ENCODE results near the gene AKR7A2. TPM values are rescaled to one million over a fixed set of nuclear protein-coding genes. Genes with fewer than 3 reads are reported as not detected.
A peak's percentile ranks its signal among the peaks of the same experiment; 100 is the strongest.

The AKR7A2 gene
- total and polyA plus RNA-seq, 4 experiments from 2014 or later: 25.1 to 134 (median 57.7) TPM

- Mint-ChIP-seq H3K4me1 (peaks cover 6 to 11% (median 7%) of the 10 kb centered on the region in 4 donors), H3K27me3 (no peaks in the 10 kb centered on the region), H3K27ac (peak overlapping the region in 4 of 7 donors; percentile 40 to 57 (median 42)), H3K36me3 (peaks cover 29 to 54% of the 10 kb centered on the region in 2 donors), H3K4me3 (no peak overlapping the region), H3K9me3 (no peaks in the 10 kb centered on the region)
- Histone ChIP-seq H3K4me1 (ENCODE audit: insufficient read depth, low read length) (no peaks in the 10 kb centered on the region), H3K4me3 (ENCODE audit: low read length in 2 of 2) (no peak overlapping the region), H3K9me3 (ENCODE audit: control insufficient read depth in 1 of 2, low read length in 2 of 2) (no peaks in the 10 kb centered on the region), H3K27ac (ENCODE audit: low read depth, low read length) (no peak overlapping the region), H3K27me3 (ENCODE audit: insufficient read depth, low read length) (no peaks in the 10 kb centered on the region), H3K36me3 (ENCODE audit: insufficient read depth, low read length) (peaks cover 69% of the 10 kb centered on the region)
- ChIA-PET CTCF (ENCODE audit: partially characterized antibody) (interaction anchor here (0.9 to 3.1 kb wide), 15 partner anchors 9 to 317 kb away, joined by 3 to 14 read pairs (median 4); partner anchors contain the start of gene SLC66A1), POLR2A (ENCODE audit: partially characterized antibody) (interaction anchor here (1.1 kb wide), 1 partner anchor 46 kb away, joined by 3 read pairs; no protein-coding TSS in a partner anchor)
- intact Hi-C loops (cut with micrococcal nuclease): no loop called here
- DNase-seq: peak in 4 of 5 donors; percentile 33 to 44 (median 35)
Measured at GRCh38 chr1:19344372-19344810, 32.4 kb upstream of the AKR7A2 start.

GRCh38 chr1:19343617-19344350 is 31.8 kb upstream of the AKR7A2 start:
- no peak overlapping the region for H3K4me3 Mint-ChIP-seq
- no peak for DNase-seq
- H3K27ac Mint-ChIP-seq: peak overlapping the region in 1 of 7 donors; percentile 40
- no peaks in the 10 kb centered on the region for H3K9me3 Mint-ChIP-seq
- H3K27me3 Mint-ChIP-seq: no peaks in the 10 kb centered on the region
- ChIA-PET POLR2A (ENCODE audit: partially characterized antibody) (no interaction called here), CTCF (ENCODE audit: partially characterized antibody) (interaction anchor here (0.9 to 3.1 kb wide), 16 partner anchors 10 to 317 kb away, joined by 3 to 14 read pairs (median 4); no protein-coding TSS in a partner anchor)
- Histone ChIP-seq H3K27me3 (ENCODE audit: insufficient read depth, low read length) (no peaks in the 10 kb centered on the region), H3K4me3 (ENCODE audit: low read length in 2 of 2) (no peak overlapping the region), H3K4me1 (ENCODE audit: insufficient read depth, low read length) (no peaks in the 10 kb centered on the region), H3K9me3 (ENCODE audit: control insufficient read depth in 1 of 2, low read length in 2 of 2) (no peaks in the 10 kb centered on the region), H3K36me3 (ENCODE audit: insufficient read depth, low read length) (peaks cover 65% of the 10 kb centered on the region), H3K27ac (ENCODE audit: low read depth, low read length) (no peak overlapping the region)
- intact Hi-C loops (cut with micrococcal nuclease): no loop called here
- peaks cover 33 to 54% of the 10 kb centered on the region in 2 donors for H3K36me3 Mint-ChIP-seq
- peaks cover 6 to 11% (median 7%) of the 10 kb centered on the region in 4 donors for H3K4me1 Mint-ChIP-seq

- Mint-ChIP-seq H3K4me3 (peak overlapping the region in 1 of 8 donors; percentile 29), H3K36me3 (peaks cover 30 to 55% of the 10 kb centered on the region in 2 donors), H3K27ac (peak overlapping the region in 3 of 7 donors; percentile 47 to 72 (median 69)), H3K4me1 (peaks cover 6 to 11% (median 7%) of the 10 kb centered on the region in 4 donors), H3K9me3 (no peaks in the 10 kb centered on the region), H3K27me3 (no peaks in the 10 kb centered on the region)
- ChIA-PET POLR2A (ENCODE audit: partially characterized antibody) (no interaction called here), CTCF (ENCODE audit: partially characterized antibody) (interaction anchor here (0.9 to 3.1 kb wide), 11 partner anchors 8 to 318 kb away, joined by 3 to 14 read pairs (median 4); no protein-coding TSS in a partner anchor)
- no peak overlapping the region for H3K27ac ChIP-seq (ENCODE audit: low read depth, low read length)
- no peaks in the 10 kb centered on the region for H3K4me1 ChIP-seq (ENCODE audit: insufficient read depth, low read length)
- H3K9me3 ChIP-seq (ENCODE audit: control insufficient read depth in 1 of 2, low read length in 2 of 2): no peaks in the 10 kb centered on the region
- intact Hi-C loops (cut with micrococcal nuclease): no loop called here
- peaks cover 58% of the 10 kb centered on the region for H3K36me3 ChIP-seq (ENCODE audit: insufficient read depth, low read length)
- DNase-seq: no peak
- no peak overlapping the region for H3K4me3 ChIP-seq (ENCODE audit: low read length in 2 of 2)
- no peaks in the 10 kb centered on the region for H3K27me3 ChIP-seq (ENCODE audit: insufficient read depth, low read length)
Measured at GRCh38 chr1:19342894-19343616, 31.1 kb upstream of the AKR7A2 start.

GRCh38 chr1:19342062-19342750 is 30.3 kb upstream of the AKR7A2 start:
- Histone ChIP-seq H3K9me3 (ENCODE audit: control insufficient read depth in 1 of 2, low read length in 2 of 2) (no peaks in the 10 kb centered on the region), H3K4me1 (ENCODE audit: insufficient read depth, low read length) (no peaks in the 10 kb centered on the region), H3K4me3 (ENCODE audit: low read length in 2 of 2) (no peak overlapping the region), H3K27ac (ENCODE audit: low read depth, low read length) (no peak overlapping the region), H3K36me3 (ENCODE audit: insufficient read depth, low read length) (peaks cover 57% of the 10 kb centered on the region), H3K27me3 (ENCODE audit: insufficient read depth, low read length) (no peaks in the 10 kb centered on the region)
- ChIA-PET POLR2A (ENCODE audit: partially characterized antibody) (no interaction called here), CTCF (ENCODE audit: partially characterized antibody) (interaction anchor here (0.8 to 3.1 kb wide), 13 partner anchors 9 to 309 kb away, joined by 3 to 15 read pairs (median 4); no protein-coding TSS in a partner anchor)
- Mint-ChIP-seq H3K27ac (peak overlapping the region in 4 of 7 donors; percentile 12 to 69 (median 42)), H3K36me3 (peaks cover 30 to 55% of the 10 kb centered on the region in 2 donors), H3K4me3 (no peak overlapping the region), H3K27me3 (no peaks in the 10 kb centered on the region), H3K9me3 (no peaks in the 10 kb centered on the region), H3K4me1 (peaks cover 6 to 11% (median 7%) of the 10 kb centered on the region in 4 donors)
- no peak for DNase-seq
- intact Hi-C loops (cut with micrococcal nuclease): no loop called here

GRCh38 chr1:19341201-19342061 is 29.5 kb upstream of the AKR7A2 start:
- no peaks in the 10 kb centered on the region for H3K4me1 ChIP-seq (ENCODE audit: insufficient read depth, low read length)
- peak; percentile 64 to 71 (median 66) for DNase-seq
- Mint-ChIP-seq H3K4me3 (peak overlapping the region in 1 of 8 donors; percentile 39), H3K27ac (peak overlapping the region in 6 of 7 donors; percentile 62 to 95 (median 83)), H3K36me3 (peaks cover 30 to 55% of the 10 kb centered on the region in 2 donors), H3K27me3 (no peaks in the 10 kb centered on the region), H3K4me1 (peaks cover 6 to 11% (median 7%) of the 10 kb centered on the region in 4 donors), H3K9me3 (peaks cover 0 to 4% (median 0%) of the 10 kb centered on the region in 8 donors)
- no peak overlapping the region for H3K4me3 ChIP-seq (ENCODE audit: low read length in 2 of 2)
- intact Hi-C loops (cut with micrococcal nuclease): no loop called here
- H3K27ac ChIP-seq (ENCODE audit: low read depth, low read length): no peak overlapping the region
- no peaks in the 10 kb centered on the region for H3K9me3 ChIP-seq (ENCODE audit: control insufficient read depth in 1 of 2, low read length in 2 of 2)
- POLR2A ChIA-PET (ENCODE audit: partially characterized antibody): interaction anchor here (1.1 kb wide), 1 partner anchor 302 kb away, joined by 3 read pairs; no protein-coding TSS in a partner anchor
- peaks cover 57% of the 10 kb centered on the region for H3K36me3 ChIP-seq (ENCODE audit: insufficient read depth, low read length)
- H3K27me3 ChIP-seq (ENCODE audit: insufficient read depth, low read length): no peaks in the 10 kb centered on the region
- CTCF ChIA-PET (ENCODE audit: partially characterized antibody): interaction anchor here (0.8 to 3.1 kb wide), 14 partner anchors 10 to 309 kb away, joined by 3 to 15 read pairs (median 4); no protein-coding TSS in a partner anchor

GRCh38 chr1:19340387-19340937 is 28.5 kb upstream of the AKR7A2 start:
- H3K27me3 ChIP-seq (ENCODE audit: insufficient read depth, low read length): no peaks in the 10 kb centered on the region
- CTCF ChIA-PET (ENCODE audit: partially characterized antibody): interaction anchor here (0.8 to 2.4 kb wide), 4 partner anchors 9 to 310 kb away, joined by 4 to 15 read pairs (median 4); no protein-coding TSS in a partner anchor
- POLR2A ChIA-PET (ENCODE audit: partially characterized antibody): interaction anchor here (1.1 kb wide), 1 partner anchor 303 kb away, joined by 3 read pairs; no protein-coding TSS in a partner anchor
- H3K27ac ChIP-seq (ENCODE audit: low read depth, low read length): no peak overlapping the region
- Mint-ChIP-seq H3K36me3 (peaks cover 23 to 52% of the 10 kb centered on the region in 2 donors), H3K27me3 (no peaks in the 10 kb centered on the region), H3K9me3 (peaks cover 0 to 6% (median 0%) of the 10 kb centered on the region in 8 donors), H3K27ac (peak overlapping the region in 3 of 7 donors; percentile 46 to 78 (median 74)), H3K4me3 (no peak overlapping the region), H3K4me1 (peaks cover 5 to 8% (median 6%) of the 10 kb centered on the region in 4 donors)
- H3K4me3 ChIP-seq (ENCODE audit: low read length in 2 of 2): no peak overlapping the region
- no peaks in the 10 kb centered on the region for H3K9me3 ChIP-seq (ENCODE audit: control insufficient read depth in 1 of 2, low read length in 2 of 2)
- no peaks in the 10 kb centered on the region for H3K4me1 ChIP-seq (ENCODE audit: insufficient read depth, low read length)
- DNase-seq: no peak
- intact Hi-C loops (cut with micrococcal nuclease): no loop called here
- peaks cover 53% of the 10 kb centered on the region for H3K36me3 ChIP-seq (ENCODE audit: insufficient read depth, low read length)
